GM11168 (cell line): ENCODE data around the gene MGRN1.

Source experiments
- in situ Hi-C: fragments of 300-500 bp; cut with MboI; formaldehyde crosslinking; loops from one replicate; pipeline ENCODE4 v1.12.0; 2022; ENCODE audit warnings: low sequenced_read_pairs; ENCODE audit not compliant: unreplicated experiment

The MGRN1 gene

DNA sequence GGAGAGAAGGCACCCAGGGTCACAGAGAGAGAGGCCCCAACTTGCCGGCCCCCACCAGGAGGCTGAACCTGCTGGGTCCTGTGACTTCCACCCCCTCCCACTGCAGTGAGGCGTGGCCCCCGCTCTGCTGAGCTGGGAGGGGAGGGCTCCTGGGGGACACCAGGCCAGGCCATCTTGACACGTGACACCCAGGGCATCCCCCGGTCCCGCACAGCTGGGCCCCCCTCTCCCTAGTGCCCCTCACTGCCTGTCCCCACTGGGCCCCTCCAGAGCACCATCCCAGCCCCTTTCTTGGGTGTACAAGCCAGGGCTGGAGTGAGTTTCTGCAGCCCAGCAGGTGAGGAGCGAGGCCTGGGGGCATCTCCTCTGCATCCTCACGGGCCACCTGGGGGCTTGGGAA lies 22.3 kb upstream of the MGRN1 start:
- in situ Hi-C loops: no loop called here

DNA sequence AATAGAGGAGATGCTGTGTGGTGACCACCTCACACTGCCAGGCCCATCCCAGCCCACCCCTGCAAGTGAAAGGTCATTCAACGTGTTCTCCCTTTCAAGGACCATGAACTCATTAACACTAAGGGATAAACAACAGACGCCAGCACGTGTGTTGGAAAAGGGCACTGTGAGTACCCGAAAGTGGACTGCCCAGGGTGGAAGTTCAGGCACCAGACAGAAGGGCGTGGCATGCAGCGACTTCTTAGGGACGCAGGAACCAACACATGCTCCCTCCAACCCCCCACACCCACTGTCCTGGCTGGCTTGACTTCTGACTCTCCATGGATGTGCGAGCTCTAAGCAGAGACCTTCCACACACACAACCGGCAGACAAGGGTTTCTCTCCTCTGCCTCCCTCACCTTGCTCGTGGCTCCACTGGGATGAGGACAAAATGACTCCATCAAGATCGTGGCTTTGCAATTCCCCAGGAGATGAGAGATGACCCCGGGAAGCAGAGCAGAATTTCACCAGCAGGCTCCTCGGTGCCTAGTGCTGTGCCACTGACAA lies 20.9 kb upstream of the MGRN1 start:
- in situ Hi-C loops: no loop called here

DNA sequence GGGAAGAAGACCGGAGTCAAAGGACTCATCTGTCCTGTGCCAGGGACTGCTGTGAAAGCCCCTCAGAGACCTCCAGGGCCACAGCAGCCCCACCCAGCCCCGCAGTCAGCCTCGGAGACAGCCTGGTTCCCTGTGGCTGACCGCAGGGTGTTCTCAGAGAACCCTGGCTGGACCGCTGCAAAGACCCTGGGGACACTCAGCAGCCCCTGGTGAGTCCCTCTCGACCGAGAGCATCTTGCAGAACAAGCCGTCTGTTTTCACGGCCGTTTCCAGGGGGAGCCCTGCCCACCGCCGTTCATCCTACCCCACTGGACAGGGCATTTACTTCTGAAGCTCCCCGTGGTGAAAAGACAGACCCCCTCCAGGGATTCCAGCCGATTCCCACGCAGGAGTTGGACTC lies 20.2 kb upstream of the MGRN1 start:
- in situ Hi-C loops: no loop called here

DNA sequence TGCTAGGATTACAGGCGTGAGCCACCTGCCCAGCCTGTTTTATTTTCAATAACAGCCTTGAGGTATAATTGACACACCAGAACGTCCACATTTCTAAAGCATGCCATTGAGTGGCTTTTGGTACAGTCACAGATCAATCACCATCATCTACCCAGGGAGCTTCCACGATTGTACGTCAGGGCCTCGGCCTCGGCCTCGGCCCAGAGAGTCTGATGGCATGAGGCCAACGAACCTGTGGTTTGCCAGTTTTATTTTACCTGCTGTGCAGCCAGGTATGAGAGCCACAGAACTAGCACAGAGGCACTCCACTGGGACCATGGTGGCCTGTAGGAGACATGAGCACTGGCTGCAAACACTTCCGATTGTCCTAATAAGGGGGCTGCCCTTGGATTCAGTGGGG lies 18.3 kb upstream of the MGRN1 start:
- in situ Hi-C loops: no loop called here

DNA sequence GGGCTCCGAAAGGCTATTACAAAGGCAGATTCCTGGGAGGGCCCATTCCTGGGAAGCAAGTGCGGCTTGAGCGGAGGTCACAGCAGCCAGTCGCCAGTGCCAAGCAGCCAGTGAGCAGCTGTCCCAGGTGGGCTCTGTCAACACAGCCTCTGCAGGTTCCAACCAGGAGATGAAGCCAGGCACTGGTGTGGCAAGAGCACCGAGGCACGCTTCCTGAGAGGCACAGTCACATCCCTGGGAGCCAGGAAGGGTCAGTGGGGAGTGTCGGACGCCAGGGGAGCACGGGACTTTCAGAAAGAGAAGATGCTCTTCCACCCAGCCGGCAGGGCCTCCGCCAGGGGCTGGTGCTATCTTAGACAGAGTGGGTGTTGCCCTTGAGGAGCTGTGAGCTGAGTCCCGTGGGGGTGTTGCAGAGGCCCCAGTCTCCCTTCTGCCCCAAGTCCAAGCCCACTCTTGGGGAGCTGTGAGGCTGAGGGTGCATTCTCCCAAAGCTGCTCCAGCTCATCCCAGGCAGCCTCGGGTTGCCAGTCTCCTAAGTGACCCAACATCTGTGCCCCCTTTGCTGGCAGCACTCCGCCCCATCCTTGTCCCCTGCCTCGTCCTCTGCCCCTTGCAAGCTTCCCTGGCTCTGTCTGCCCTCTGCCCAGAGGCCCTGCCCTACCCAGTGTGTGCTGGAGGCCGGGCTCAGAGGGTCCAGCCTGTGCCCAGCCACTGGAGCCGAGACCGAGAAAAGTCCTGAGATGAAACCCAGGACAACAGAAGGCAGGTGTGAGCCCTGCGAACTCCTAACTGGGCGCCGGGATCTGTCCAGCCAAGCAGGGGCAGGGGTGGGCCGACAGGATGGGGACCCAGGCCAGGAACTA lies 16.6 kb upstream of the MGRN1 start:
- in situ Hi-C loops: no loop called here

DNA sequence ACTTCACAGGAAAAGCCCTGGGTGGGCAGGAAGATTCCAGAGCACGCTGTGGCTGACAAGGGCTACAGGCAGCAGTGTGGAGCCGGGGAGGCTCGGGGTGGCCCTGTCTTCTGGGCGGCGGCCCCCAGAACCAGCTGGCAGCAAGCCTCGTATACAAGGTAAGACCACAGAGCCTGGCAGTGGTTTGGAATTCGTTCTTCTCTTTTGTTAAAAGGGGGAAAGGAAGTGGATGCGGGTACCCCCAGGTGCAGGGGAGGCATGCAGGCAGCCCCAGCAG lies 16.0 kb upstream of the MGRN1 start:
- in situ Hi-C loops: no loop called here

DNA sequence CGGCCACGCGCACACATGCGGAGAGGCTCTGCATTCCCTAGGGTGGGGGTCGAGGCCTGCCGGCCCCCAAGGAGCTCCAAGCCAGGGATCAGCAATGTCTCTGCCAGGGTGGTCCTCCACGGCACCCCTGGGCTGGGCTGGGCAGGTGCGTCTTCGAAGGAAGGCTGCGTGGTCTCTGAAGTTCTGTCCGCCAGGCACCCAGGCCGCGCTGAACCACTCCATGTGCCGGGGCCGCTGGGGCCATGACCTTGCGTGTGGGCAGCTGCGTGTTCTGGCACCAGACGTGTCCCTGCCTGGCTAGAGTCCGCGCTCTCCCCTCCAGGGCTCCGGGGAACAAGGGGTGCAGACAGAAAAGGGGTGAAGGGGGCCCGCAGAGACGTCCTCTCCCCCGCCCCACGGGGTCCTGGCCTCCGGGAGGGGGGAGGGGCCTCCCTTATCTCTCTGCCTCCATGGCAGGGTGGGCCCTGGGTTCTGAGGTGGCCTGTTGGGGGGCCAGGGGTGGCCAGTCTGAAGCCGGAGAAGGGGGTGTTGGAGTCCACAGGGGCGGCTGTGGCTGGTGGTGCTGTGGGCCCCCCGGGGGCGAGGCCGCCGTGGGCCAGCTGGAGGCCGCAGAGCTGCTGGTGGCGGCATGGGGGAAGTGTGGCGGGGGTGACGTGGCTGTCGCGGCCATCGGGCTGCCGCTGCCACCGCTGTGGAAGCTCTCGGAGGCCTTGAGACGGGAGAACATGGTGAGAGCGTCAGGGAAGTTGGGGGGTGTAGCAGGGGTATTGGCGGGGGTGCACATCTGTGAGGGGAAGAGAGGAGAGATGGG lies 15.2 kb upstream of the MGRN1 start:
- in situ Hi-C loops: no loop called here

DNA sequence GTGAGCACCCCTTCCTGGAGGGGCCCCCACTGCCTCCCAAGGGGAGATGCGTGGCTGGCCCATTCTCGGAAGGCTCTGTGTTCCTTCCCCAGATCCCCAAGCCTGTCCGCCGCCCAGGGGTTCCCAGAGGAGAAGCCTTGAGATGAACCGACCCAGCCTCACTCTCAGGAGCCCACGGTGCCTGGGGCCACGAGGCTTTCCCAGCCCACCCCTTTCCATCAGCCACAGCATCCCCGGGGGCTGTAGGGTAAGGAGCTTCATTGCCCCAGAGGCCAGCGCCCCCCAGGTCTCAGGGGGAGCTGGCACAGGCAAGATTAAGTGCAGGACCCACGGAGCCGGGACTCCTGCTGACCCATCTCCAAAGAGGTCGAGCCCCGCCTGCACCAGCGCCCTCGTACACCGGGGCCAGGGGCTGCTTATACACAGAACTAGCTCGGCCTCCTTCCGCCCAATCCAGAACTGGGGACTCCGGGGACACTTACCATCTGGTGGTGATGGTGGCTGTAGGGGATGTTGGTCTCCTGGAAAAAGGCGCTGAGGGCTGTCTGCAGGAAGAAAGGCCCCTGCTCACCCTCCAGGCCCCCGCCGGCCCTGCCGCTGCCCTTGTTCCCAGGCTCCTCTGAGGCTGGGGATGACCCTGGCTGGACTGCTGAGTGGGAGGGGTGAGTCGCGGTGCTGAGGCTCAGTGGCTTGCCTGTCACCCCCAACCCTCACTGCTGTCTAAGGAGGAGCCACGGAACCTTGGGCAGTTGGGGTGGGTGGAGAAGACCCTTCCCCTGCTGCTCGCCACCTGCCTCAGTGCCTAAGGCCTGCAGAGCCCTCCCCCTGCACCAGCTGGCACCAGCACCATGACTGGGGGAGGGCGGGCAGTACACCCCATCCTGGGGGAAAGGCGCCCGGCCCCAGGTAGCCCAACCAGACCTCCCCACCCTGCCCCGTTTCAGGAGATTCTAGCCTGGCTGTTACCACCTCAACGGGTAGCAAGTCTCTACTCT lies 14.3 kb upstream of the MGRN1 start:
- in situ Hi-C loops: no loop called here

DNA sequence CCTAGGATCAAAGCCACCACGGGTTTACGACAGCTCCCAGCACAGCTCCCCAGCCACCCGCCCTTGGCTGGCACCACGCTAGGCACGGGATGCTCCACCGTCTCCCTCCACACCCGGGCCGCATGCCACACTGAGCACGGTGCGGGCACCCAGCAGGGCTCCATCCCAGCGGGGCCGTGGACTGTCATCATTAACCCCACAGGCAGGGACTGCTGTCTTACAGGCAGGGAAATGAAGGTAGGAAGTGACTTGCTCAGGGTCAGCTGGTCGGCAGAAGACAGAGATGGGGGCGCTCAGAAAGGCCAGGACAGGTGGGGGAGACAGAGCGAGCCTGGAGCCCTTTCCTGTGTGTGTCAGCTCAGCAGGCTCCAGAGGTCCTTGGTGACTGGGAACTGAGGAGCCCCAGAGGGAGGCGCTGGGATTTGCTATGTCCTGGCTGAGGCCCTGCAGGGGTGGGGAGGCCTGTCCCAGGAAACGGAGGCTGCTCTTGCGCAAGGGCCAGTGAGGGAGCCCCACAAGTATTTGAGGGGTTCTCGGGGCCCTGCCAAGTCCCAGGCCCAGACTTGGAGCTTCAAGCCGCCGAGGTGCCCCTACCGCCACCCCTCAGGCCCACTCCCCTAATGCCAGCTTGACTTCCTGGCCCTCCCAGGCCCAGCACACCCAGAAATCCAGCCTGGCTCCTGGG lies 13.1 kb upstream of the MGRN1 start:
- in situ Hi-C loops: no loop called here

DNA sequence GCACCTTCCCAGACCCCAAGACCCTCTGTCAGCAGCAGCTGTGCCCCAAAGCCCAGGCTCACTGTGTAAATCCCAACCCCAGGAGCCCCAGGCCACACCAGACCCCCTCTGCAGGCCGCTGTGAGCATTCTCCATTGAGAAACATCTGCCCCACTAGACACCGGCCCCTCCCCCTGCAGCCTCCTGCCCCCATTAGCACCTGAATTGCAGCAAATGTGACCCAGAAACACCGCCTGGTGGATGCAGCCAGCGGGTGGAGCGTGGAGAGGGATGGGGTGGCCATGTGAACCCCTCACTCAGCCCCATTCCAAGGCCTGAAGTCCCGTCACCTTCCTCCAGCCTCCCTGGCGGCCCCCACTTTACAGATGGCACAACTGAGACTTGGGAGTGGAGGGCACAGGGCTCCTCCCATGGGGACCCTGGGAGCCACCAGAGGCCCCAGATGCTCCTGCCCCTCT lies 12.1 kb upstream of the MGRN1 start:
- in situ Hi-C loops: no loop called here

DNA sequence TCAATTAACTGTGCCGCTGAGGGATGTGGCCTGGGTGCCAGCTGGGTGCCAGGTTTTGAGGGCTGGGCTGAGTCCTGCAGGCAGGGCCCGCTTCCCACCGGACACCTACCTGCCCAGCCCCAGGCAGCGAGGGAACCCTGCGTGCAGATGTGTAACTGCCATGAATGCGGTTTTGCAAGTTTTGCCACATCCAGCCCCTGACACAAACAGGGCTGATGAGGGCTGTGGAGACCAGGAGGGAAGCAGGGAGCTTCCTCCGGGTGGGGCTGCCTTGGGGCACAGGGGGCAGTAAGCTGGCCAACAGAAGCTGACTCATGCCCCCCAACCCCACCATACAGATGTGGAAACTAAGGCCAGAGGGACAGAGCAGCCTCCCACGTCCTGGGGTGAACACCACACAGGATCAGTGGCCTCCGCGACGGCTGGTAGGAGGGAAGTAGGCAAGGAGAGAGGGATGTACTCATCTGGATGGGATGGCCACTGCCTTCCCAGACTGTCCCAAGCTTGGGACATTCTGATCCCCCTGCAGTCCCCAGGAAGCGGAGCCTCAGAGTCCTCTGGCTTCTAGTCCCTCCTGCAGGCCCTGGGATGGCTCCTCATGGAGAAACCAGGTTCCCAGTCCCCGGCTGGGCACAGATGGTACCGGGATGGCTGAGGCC lies 11.5 kb upstream of the MGRN1 start:
- in situ Hi-C loops: no loop called here

DNA sequence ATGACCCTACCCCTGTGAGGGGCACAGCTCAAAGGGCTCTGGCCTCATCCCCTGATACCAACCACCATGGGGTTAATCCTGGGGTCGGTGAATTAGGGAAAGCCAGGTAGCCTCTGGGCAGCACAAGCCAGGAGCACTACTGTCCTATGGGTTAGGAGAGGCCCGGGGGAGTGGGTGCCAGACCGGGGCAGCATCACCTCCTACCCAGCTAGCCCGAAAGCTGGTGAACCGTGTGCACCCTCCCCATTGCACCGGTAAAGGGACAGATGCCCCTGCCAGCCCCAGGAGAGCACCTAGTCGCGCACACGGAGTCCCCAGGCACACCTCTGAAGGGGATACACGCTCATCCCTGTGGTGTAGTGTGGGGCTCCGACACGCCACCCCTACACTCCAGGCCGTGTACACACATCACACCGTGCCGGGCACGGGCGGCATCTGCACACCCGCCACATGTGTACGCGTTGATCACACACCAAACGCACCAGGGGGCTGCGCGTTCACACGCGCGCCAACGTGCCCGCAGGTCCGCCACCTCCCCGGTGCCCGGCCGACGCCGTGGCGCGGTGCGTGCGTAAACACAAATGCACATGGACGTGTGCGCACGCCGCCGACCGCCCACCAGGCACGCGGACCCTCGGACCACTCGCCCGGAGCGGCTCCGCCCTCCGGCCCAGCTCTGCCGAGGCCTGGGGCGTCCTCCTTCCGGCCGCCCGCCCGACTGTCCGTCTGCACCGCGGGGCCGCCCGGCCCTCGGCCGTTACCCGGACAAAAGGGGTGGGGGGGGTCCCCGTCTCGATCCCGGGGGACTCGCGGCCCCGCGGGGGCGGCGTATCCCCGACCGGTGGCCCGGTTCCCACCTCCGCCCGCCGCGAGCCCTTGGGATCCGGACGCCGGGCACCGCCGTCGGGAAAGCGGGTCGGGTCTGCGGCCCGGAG lies 10.7 kb upstream of the MGRN1 start:
- in situ Hi-C loops: no loop called here

DNA sequence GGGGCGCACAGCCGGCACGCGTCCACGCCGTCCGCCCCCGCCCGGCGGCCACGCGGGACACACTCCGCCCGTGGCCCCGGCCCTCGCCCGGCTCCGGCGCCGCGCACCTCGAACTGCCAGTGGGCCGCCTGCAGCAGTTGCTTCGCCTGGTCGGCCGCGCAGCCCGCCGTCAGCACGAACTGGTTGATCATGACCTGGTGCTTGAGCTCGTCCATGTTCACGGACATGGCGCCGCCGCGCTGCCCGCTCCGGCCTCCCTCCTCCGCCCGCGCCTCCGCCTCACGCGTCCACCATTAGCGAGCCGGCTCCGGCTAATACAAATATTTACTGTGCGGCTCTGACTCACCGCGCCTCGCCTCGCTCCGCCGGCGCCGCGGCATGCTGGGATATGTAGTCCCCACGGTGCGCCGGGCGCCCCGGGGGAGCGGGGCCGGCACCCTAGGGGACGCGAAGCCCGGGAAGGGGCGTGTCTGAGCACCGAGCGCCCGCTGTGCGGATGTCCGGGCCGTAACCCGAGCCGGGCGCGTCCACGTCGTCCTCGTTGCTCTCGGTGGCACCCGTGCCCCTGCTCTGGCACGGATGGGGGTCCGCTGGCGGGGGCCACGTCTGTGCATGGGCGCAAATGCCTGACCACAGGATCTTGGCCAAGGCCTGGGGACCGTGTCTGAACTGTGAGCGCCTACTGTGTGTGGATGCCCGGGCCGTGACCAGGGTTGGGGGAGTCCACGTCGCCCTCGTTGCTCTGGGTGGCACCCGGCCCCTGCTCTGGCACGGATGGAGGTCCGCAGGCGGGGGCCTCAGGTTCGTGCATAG lies 9.8 kb upstream of the MGRN1 start, which contains the start of gene UBALD1:
Gene UBALD1 (minus strand): TSS at position 318 of the 813 bp plus-strand sequence. CDS start 91 bp downstream, at position 227.
- in situ Hi-C loops: no loop called here

DNA sequence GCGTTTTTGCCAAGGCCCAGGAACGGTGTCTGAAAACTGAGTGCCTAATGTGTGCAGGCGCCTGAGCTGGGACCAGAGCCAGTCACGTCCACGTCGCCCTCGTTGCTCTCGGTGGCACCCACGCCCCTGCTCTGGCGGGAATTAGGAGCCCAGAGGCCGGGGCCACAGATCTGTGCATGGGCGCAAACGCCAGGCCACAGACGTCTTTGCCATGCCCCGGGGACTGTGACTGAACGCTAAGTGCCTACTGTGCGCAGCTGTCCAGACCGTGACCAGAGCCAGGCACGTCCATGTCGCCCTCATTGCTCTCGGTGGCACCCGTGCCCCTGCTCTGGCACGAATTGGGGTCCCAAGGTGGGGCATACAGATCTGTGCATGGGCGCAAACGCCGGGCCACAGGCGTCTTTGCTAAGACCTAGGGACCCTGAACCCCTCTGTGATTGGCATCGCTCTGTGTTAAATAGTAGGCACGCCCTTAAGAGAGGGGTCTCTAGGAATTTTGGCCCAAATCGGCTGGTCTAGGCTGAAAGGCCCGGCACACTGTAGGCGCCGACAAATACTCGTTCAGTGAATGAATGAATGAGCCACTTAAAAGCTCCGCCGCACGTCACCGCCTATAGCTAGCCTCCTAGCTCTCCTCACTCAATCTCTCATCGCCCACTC lies 9.1 kb upstream of the MGRN1 start:
- in situ Hi-C loops: no loop called here

DNA sequence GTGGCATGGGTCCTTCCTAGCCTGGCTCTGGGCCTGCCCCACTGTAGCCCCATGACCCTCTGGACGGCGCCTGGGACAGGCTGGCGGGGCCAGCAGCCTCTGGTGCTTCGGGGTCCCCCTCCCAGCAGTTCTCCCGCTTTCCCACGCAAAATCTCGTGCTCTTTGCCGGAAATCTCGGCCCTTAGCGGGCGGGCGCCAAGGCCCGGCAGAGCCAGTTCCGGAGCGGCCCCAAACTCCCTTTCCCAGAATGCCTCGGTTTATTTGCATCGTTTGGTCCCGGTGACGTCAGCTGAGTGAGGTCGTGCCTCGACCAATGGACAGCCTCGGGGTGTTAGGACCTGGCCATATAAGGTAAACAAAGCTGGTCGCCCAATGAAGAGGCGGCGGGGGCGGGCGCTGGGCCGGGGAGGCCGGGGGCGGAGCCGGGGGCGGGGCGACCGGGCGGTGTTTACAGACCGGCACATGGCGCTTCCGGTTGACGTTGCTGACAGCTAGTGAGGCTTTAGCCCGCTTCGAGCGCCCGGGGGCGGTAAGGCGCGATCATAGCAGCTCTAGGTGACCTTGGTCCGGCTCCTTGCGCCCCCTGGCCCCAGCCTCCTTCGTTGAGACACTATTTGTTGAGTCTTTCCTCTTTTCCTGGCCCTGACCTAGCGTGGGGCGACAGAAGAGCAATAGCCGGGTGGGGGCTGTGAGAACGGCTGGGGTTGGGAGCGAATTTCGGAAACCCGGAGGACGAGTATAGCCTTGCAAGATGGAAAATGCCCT lies 8.4 kb upstream of the MGRN1 start:
- in situ Hi-C loops: no loop called here

DNA sequence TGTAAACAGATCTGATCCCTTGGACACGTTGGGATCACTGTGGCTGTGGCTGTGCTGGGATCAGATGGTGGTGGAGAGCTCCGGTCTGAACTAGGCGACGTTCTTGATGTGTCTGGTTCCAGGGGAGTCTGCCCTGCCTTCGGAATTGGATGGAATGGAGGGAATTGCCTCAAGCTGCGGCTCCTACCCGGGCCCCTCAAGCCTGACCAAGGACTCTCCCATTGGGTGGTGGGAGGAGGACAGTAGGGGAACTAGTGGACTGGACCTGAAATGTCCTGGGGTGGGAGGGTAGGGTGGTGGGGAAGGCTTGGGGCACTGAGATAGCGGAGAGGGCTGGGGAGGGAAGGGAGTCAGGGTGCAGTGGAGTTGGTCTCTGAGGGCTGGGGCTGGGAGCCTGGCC lies 6.7 kb upstream of the MGRN1 start:
- in situ Hi-C loops: no loop called here
